ENCODE measurements around the gene KRTAP10-3.
"Not testable (repeated sequence)": the region's sequence is repeated elsewhere in the genome, so short reads cannot be mapped to it uniquely, and the experiment has no call there.

The KRTAP10-3 gene

DNA sequence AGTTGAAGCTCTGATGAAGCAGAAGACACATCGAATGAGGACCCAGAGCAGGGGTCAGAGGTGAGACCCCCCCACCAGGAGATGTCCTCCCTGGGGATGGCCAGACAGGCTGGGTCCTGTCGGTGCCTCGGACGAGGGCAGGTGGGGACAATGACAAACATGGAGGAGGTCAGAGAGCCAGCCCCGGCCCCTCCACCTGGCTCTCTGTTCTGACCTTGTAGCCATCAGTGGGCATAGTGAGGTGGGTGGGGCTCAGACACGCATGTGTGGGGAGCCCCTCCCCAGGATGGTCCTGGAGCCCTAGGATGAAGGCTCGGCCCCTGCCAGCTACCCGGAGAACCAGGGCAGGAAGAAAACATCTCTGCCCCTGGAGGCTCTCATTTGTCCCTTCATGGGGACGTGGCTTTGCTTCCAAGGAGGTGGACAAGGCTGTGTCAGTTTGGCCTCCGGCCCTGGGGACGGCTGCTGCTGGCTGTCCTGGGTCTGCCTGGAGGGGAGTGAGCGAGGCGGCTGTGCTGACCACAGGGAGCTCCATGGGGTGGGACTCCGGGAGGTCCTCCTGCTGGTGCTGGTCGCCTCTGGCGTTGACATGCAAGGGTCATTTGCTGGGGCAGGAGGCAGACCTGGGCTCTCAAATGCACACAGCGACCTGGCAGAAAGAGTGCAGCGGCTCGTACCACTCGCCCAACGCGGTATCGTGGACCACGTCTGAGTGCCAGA, 31.2 kb upstream of the KRTAP10-3 start:
- no peak for DNase-seq

DNA sequence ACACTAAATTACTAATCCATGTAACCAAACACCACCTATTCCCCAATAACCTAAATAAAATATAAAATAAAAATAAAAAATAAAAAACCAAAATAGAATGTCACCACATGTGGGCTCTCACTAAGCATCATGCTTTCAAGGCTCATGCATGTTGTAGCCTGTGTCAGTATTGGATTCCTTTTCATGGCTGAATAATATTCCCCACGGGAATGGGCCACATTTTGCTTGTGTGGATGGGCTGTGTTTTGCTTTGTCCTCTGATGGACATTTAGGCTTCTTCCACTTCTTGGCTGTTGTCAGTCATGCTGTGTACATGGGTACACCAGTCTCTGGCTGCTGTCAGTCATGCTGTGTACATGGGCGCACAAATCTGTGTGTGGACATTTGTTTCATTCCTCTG, 30.5 kb upstream of the KRTAP10-3 start:
- DNase-seq = no peak

DNA sequence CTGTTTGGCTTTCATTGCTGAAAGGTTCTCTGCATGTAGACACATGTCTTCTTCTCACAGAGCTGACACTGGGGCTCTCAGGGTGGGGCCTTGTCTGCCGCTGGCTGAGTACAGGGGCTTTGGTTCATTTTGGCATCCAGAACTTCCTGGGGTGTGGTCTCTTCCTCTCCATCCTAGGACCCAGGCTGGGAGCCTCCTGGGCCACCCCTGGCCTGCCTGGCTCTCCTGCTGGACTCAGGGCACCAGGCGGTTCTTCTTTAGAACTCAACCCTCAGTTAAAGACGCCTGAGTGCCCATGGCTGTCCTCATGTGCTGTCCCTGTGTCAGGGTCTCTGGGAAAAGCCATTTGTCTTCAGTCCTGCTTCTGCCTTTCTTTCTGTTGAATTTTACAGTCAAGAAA, 27.3 kb upstream of the KRTAP10-3 start:
- DNase-seq = no peak

- no peak for DNase-seq
Observed at GRCh38 chr21:44583800-44584147, 25.2 kb upstream of the KRTAP10-3 start.

GRCh38 chr21:44583089-44583799, 24.6 kb upstream of the KRTAP10-3 start:
- DNase-seq = no peak

DNA sequence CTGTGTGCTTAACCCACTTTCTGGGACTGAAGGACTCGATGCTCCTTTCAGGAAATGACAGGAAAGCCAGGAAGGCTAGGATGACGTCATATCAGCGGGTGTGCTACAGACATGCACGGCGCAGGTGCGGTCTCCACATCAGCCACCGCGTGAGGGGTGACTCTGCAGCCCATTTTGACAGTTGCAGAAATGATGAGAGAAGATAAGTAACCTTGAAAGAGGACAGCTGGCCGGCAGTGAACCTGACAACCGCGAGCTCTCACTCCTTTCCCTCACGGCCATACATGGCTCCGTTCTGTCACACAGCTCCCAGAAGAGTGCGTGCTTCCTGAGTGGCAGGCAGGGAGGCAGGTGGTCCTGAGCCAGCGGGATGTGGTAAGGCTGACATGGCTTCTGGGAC, 23.5 kb upstream of the KRTAP10-3 start:
- DNase-seq = no peak

GRCh38 chr21:44581158-44581557, 22.6 kb upstream of the KRTAP10-3 start:
- DNase-seq = no peak

DNA sequence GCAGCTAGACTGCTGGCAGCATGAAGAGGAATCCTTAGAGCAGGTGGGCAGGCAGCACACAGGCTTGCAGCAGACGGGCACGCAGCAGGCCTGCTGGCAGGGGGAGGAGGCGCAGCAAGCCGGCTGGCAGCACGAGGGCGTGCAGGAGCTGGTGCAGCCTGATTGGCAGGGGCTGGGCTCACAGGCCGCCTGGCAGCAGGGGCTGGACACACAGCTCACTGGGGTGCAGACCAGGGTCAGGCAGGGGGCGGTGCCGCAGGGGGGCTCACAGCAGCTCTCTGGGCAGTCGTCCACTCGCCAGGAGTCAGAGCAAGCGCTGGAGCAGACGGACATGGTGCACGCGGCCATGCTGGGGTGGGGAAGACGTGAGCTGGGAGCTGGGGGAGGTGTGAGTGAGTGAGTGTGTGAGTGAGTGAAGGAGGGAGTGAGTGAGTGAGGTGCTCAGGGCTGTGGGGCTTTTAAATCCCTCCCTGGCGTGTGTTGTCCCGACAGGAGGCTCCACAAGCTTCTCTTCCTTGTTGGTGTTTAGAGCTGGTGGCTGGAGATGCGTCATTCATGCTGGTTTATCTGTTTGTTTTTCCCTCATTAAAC, 21.7 kb upstream of the KRTAP10-3 start, which contains the start of gene KRTAP10-5:
KRTAP10-5 (minus strand) TSS at position 374 of the 591 bp plus-strand sequence; CDS start at position 348, 26 bp downstream.
- DNase-seq = not testable (repeated sequence)

GRCh38 chr21:44579833-44580144, 21.2 kb upstream of the KRTAP10-3 start:
- DNase-seq = no peak

- no peak for DNase-seq
Observed at GRCh38 chr21:44579056-44579832, 20.6 kb upstream of the KRTAP10-3 start.

DNA sequence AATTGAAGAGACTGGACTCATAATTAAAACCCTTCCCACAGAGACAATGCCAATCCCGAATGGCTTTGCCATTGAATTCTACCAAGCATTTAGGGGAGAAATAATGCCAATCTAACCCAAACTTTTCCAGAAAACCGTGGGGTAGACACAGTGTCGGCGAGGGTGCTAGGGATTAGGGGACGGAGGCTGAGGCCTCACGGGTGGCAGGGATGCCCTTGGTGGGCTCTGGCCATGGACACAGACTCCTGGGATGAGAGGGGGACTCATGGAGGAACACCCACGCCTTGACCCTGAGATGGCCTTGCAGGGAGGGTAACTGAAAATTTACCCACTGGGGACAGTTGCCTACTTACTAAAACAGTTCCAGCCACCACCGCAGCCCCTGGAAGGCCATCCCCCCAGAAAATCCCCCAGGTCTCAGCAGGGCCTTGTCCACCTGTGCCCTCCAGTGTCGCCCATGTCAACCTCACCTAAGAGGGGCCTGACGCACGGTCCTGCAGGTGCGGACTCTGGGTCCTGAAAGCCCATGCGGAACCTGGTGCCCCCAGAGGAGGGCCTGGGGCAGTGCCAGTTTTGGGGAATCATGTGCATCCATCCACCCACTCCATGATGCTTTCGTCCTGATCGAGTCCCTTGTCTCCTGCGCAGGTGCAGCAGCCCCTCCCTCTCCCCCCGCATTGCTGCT, 19.9 kb upstream of the KRTAP10-3 start:
- no peak for DNase-seq

DNA sequence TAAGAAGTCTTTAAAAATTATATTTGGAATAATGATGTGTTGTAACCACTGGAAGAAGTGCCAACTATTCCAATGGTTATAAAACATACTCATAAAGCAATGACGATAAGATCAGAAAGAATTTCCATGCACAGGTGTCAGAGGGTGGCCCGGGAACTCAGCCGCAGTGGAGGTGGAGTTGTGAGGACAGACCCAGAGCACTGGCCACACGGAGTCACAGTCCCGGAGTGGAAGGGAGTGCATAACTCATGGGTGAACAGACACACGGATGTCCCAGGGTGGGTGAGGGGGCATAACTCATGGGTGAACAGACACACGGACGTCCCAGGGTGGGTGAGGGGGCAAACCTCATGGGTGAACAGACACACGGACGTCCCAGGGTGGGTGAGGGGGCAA, 17.4 kb upstream of the KRTAP10-3 start:
- no peak for DNase-seq

DNA sequence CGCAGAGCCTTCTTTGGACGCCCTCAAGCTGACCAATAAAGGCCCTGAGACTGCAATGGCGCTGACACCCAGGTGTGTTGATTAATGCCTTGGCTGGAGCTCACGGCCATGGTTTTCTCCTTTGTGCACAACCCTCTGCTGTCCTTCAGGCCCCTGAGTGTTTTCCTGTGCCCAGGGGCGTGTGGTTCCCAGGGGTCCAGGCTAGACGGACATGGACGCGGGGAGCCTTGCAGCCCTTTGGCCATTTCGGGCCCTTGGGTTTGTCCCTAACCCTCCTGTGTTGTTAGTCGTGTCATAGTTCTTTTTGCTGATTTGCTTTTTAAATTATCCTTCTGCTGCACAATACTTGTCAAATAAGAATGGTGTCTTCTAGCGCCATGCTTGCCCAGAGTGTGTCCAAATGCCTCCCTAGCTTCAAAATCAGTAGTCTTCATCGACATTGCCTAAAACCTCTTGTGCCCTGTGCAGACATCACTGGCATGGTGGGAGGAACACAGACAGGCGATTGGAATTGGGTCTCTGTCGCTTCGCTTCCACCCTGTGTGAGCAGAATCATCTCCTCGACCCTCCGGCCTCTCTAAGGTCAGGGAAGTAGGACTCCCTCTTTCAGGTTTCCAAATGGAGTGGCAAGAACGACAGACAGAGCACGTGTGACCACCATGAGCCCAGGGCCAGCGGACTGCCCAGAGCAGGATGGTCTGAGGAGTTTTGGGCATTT, 16.9 kb upstream of the KRTAP10-3 start:
- DNase-seq = no peak

- DNase-seq = no peak
Observed at GRCh38 chr21:44574457-44575306, 16.1 kb upstream of the KRTAP10-3 start.

- not testable (repeated sequence) for DNase-seq
Observed at GRCh38 chr21:44573630-44574456, 15.2 kb upstream of the KRTAP10-3 start, which contains the start of gene KRTAP10-4. TSS of gene KRTAP10-4 (plus strand) at chr21:44573729. CDS start at chr21:44573759, 30 bp downstream.

- DNase-seq = no peak
Observed at GRCh38 chr21:44572959-44573583, 14.5 kb upstream of the KRTAP10-3 start.

DNA sequence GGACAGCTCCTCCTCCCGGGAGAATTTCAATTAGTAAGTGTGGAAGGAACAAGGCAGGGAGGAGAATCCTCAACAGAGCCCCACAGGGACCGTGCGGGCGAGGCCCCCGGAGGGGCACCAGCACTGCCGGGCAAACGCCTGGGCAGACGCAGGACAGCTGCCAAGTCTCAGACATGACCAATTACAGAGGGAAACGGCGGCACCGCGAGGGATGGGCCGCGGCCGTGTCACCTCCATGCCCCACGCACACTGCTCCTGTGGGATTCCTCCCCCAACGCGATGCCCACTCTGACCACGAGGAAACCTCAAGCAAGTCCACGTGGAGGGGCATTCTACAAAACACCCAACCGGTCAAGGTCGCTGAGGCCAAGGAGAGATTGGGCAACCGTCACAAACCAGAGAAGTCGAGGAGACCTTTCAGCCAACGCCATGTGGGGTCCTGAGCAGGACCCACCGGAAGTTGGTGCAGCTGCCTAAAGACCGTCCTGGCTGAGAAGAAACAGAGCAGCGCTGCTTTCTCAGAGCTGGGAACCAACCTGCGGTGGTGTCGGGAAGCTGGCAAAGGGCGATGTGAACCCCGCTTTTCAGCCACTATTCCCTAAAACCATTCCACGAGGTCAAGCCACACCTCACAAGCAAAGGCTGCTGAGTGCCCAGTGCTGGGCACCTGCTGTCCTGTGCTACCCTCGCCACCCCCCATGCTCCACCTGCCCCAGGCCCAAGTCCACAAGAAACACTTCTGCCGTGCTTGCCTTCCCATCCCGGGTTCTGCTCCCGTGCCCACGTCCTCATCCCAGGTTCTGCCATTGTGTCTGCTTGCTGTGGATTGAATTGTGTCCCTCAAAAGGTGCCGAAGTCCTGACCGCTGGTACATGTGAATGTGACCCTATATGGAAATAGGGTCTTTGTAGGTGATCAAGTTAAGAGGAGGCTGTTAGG, 13.5 kb upstream of the KRTAP10-3 start:
- DNase-seq = no peak

GRCh38 chr21:44571296-44571695, 12.7 kb upstream of the KRTAP10-3 start:
- DNase-seq = no peak

Measured in hippocampal formation (tissue), 2 donors.